DOHH2 (cell line): ENCODE data around the gene PPL.
A peak's percentile ranks its signal among the peaks of the same experiment; 100 is the strongest.
"Not testable (repeated sequence)": the region's sequence is repeated elsewhere in the genome, so short reads cannot be mapped to it uniquely, and the experiment has no call there.

ENCODE experiments used
- H3F3A ChIP-seq: fragments of 200-600 bp; sonication (generic), shearing (Covaris generic); 2 replicates; pipeline ENCODE4 v1.6.0; 2016; ENCODE audit warnings: antibody characterized with exemption, mild to moderate bottlenecking; ENCODE audit not compliant: control insufficient read depth, insufficient read depth
- H3K27ac ChIP-seq: fragments of 200-600 bp; sonication (generic); 2 replicates; pipeline ENCODE4 v1.5.1; 2014; ENCODE audit warnings: low read depth, mild to moderate bottlenecking, low read length, moderate library complexity
- H3K27me3 ChIP-seq: fragments of 200-600 bp; sonication (generic); 2 replicates; pipeline ENCODE4 v1.6.1; 2014; ENCODE audit warnings: mild to moderate bottlenecking, low read length, mixed read lengths; ENCODE audit not compliant: control insufficient read depth
- H3K36me3 ChIP-seq: fragments of 200-600 bp; sonication (generic); 2 replicates; pipeline ENCODE4 v1.6.1; 2014; ENCODE audit warnings: mild to moderate bottlenecking, low read length, moderate library complexity, mixed read lengths; ENCODE audit not compliant: control insufficient read depth
- H3K4me1 ChIP-seq: fragments of 200-600 bp; sonication (generic); 2 replicates; pipeline ENCODE4 v1.6.1; 2014; ENCODE audit warnings: mild to moderate bottlenecking, low read length, mixed read lengths; ENCODE audit not compliant: control insufficient read depth
- H3K4me2 ChIP-seq: fragments of 200-600 bp; sonication (generic); 2 replicates; pipeline ENCODE4 v1.6.0; 2014; ENCODE audit warnings: mild to moderate bottlenecking, low read length, moderate library complexity
- H3K4me3 ChIP-seq: fragments of 200-600 bp; sonication (generic); 2 replicates; pipeline ENCODE4 v1.5.1; 2014; ENCODE audit warnings: mild to moderate bottlenecking, low read length, mixed read lengths
- H3K79me2 ChIP-seq: fragments of 200-600 bp; sonication (generic); 2 replicates; pipeline ENCODE4 v1.6.1; 2014; ENCODE audit warnings: mild to moderate bottlenecking, low read length, mixed read lengths; ENCODE audit not compliant: control insufficient read depth
- H3K9me2 ChIP-seq: fragments of 200-600 bp; sonication (generic); replicated peaks from 2 replicates; pipeline ENCODE4 v1.6.1; 2014; ENCODE audit warnings: mild to moderate bottlenecking, low read length, mixed read lengths; ENCODE audit not compliant: control insufficient read depth
- H3K9me3 ChIP-seq: fragments of 200-600 bp; sonication (generic); 2 replicates; pipeline ENCODE4 v1.6.1; 2014; ENCODE audit warnings: antibody characterized with exemption, low read length, mixed read lengths; ENCODE audit not compliant: control insufficient read depth, insufficient read depth
- H4K20me1 ChIP-seq: fragments of 200-600 bp; sonication (generic); 2 replicates; pipeline ENCODE4 v1.6.0; 2014; ENCODE audit warnings: low read depth, mild to moderate bottlenecking, antibody characterized with exemption, low read length, moderate library complexity; ENCODE audit not compliant: control insufficient read depth, insufficient read depth
- CTCF ChIP-seq: fragments of 200-600 bp; sonication (generic); IDR thresholded peaks from one replicate; pipeline ENCODE4 v1.5.1; 2014; ENCODE audit warnings: antibody characterized with exemption, mild to moderate bottlenecking, low read depth, low read length; ENCODE audit not compliant: poor library complexity, severe bottlenecking
- EZH2phosphoT487 ChIP-seq: fragments of 200-600 bp; sonication (generic); IDR thresholded peaks from 2 replicates; pipeline ENCODE4 v1.6.1; 2017; ENCODE audit warnings: borderline replicate concordance, mild to moderate bottlenecking, antibody characterized with exemption, low read length, moderate library complexity, mixed read lengths

PPL gene

GRCh38 chr16:4957720-4958509, 21.0 kb upstream of the PPL start, which contains the start of gene SEC14L5:
SEC14L5 (plus strand) TSS chr16:4958330; CDS start chr16:4959324, 994 bp downstream.
- no peaks in the 10 kb centered on the region for H3K36me3 ChIP-seq
- no peaks in the 10 kb centered on the region for H3K79me2 ChIP-seq
- TF ChIP-seq CTCF (no peak), EZH2phosphoT487 (no peak)
- no peaks in the 10 kb centered on the region for H3K9me2 ChIP-seq
- peaks cover 5% of the 10 kb centered on the region for H3K4me1 ChIP-seq
- H3K27me3 ChIP-seq: peaks cover 2% of the 10 kb centered on the region; the same call in 1 of the 2 replicates
- no peak within 1 kb of the TSS for H3K27ac ChIP-seq
- no peaks in the 10 kb centered on the region for H3F3A ChIP-seq
- no peaks in the 10 kb centered on the region; the same call in 1 of the 2 replicates for H4K20me1 ChIP-seq
- H3K4me3 ChIP-seq: peak within 1 kb of the TSS; percentile 73
- peak within 1 kb of the TSS; percentile 92 for H3K4me2 ChIP-seq
- no peaks in the 10 kb centered on the region for H3K9me3 ChIP-seq

DNA sequence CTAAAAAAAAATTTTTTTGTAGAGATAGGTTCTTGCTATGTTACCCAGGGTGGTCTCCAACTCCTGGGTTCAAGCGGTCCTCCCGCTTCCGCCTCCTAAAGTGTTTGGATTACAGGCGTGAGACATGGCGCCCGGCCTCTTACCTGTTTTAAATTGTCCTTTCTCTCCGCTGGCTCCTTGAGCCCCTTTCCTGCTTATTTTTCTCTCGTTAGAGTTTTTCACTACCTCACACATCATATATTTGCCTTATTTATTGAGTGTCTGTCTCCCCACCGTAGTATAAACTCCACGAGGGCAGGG, 20.4 kb upstream of the PPL start:
- no peak overlapping the region for H3K27ac ChIP-seq
- peaks cover 2% of the 10 kb centered on the region; the same call in 1 of the 2 replicates for H3K27me3 ChIP-seq
- peak overlapping the region; percentile 92 for H3K4me2 ChIP-seq
- no peaks in the 10 kb centered on the region; the same call in 1 of the 2 replicates for H4K20me1 ChIP-seq
- TF ChIP-seq CTCF (no peak), EZH2phosphoT487 (no peak)
- peak overlapping the region; percentile 73 for H3K4me3 ChIP-seq
- H3K36me3 ChIP-seq: no peaks in the 10 kb centered on the region
- H3F3A ChIP-seq: no peaks in the 10 kb centered on the region
- H3K79me2 ChIP-seq: no peaks in the 10 kb centered on the region
- H3K9me3 ChIP-seq: no peaks in the 10 kb centered on the region
- peaks cover 5% of the 10 kb centered on the region for H3K4me1 ChIP-seq
- H3K9me2 ChIP-seq: no peaks in the 10 kb centered on the region

GRCh38 chr16:4954714-4955113, 17.8 kb upstream of the PPL start:
- TF ChIP-seq CTCF (no peak), EZH2phosphoT487 (no peak)
- Histone ChIP-seq H3K36me3 (no peaks in the 10 kb centered on the region), H4K20me1 (no peaks in the 10 kb centered on the region; the same call in 1 of the 2 replicates)

DNA sequence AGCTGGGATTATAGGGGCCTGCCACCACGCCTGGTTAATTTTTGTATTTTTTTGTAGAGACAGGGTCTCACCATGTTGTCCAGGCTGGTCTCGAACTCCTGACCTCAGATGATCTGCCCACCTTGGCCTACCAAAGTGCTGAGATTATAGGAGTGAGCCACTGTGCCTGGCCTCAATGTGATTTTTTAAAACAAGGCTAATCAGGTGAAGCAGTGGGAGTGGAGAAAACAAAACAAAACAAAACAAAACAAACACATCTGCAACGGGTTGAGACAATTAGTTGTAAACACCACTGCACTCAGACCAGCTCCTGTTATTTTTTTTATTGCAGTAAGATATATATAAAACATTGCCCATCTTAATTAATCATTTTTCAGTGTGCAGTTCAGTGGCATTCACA, 14.6 kb upstream of the PPL start:
- H3K9me3 ChIP-seq, H3K36me3 ChIP-seq, H3K4me2 ChIP-seq, H3K9me2 ChIP-seq, H3K4me3 ChIP-seq, H3F3A ChIP-seq, H3K27ac ChIP-seq, H3K79me2 ChIP-seq, H4K20me1 ChIP-seq, H3K27me3 ChIP-seq, H3K4me1 ChIP-seq: not testable (repeated sequence)

More at GRCh38 chr16:4954714-4955113, 17.8 kb upstream of the PPL start:
- H3F3A ChIP-seq: no peaks in the 10 kb centered on the region
- H3K9me2 ChIP-seq: no peaks in the 10 kb centered on the region
- no peaks in the 10 kb centered on the region for H3K79me2 ChIP-seq
- H3K9me3 ChIP-seq: no peaks in the 10 kb centered on the region
- peaks cover 5% of the 10 kb centered on the region for H3K4me1 ChIP-seq
- H3K27ac ChIP-seq: no peak overlapping the region
- peaks cover 2% of the 10 kb centered on the region; the same call in 1 of the 2 replicates for H3K27me3 ChIP-seq
- no peak overlapping the region for H3K4me3 ChIP-seq
- H3K4me2 ChIP-seq: no peak overlapping the region
